ENCODE measurements around the gene C10orf67.
A peak's percentile ranks its signal among the peaks of the same experiment; 100 is the strongest.

- TF ChIP-seq, protein P1, sequence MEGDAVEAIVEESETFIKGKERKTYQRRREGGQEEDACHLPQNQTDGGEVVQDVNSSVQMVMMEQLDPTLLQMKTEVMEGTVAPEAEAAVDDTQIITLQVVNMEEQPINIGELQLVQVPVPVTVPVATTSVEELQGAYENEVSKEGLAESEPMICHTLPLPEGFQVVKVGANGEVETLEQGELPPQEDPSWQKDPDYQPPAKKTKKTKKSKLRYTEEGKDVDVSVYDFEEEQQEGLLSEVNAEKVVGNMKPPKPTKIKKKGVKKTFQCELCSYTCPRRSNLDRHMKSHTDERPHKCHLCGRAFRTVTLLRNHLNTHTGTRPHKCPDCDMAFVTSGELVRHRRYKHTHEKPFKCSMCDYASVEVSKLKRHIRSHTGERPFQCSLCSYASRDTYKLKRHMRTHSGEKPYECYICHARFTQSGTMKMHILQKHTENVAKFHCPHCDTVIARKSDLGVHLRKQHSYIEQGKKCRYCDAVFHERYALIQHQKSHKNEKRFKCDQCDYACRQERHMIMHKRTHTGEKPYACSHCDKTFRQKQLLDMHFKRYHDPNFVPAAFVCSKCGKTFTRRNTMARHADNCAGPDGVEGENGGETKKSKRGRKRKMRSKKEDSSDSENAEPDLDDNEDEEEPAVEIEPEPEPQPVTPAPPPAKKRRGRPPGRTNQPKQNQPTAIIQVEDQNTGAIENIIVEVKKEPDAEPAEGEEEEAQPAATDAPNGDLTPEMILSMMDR (IDR thresholded peaks at IDR 0.05; ENCODE audit: borderline replicate concordance, extremely low read depth, low read length, poor library complexity, severe bottlenecking), result peak; percentile 61
- no peak for TF ChIP-seq EZH2 (IDR thresholded peaks at IDR 0.05; ENCODE audit: borderline replicate concordance, low read depth, low read length, severe bottlenecking)
Measured at GRCh38 chr10:23294638-23295247, 49.9 kb downstream of the C10orf67 start.
